ENCODE measurements around the gene PLEKHH3.
"Not testable (repeated sequence)": the region's sequence is repeated elsewhere in the genome, so short reads cannot be mapped to it uniquely, and the experiment has no call there.

Gene PLEKHH3

GRCh38 chr17:42669705-42669976 is 7.2 kb downstream of the PLEKHH3 start:
- Histone ChIP-seq H3K36me3 (ENCODE audit: insufficient read depth, low read length) (peaks cover 41% of the 10 kb centered on the region), H3K4me1 (ENCODE audit: insufficient read depth, low read length) (peaks cover 28% of the 10 kb centered on the region), H3K9me3 (ENCODE audit: insufficient read depth, low read depth, low read length) (no peaks in the 10 kb centered on the region), H3K27me3 (ENCODE audit: insufficient read depth, low read length) (peaks cover 37% of the 10 kb centered on the region), H3K27ac (ENCODE audit: low read depth, low read length) (no peak overlapping the region; the same call in 1 of the 2 replicates), H3K4me3 (ENCODE audit: low read length) (peak overlapping the region; percentile 38), H3K9ac (ENCODE audit: low read depth, low read length) (peak overlapping the region; percentile 30; the same call in 1 of the 2 replicates)
- 19% methylated on average over 12 of the region's 12 CpGs for WGBS

- Histone ChIP-seq H3K27me3 (ENCODE audit: insufficient read depth, low read length) (peaks cover 16% of the 10 kb centered on the region), H3K9me3 (ENCODE audit: insufficient read depth, low read depth, low read length) (no peaks in the 10 kb centered on the region), H3K27ac (ENCODE audit: low read depth, low read length) (no peak overlapping the region), H3K4me3 (ENCODE audit: low read length) (no peak overlapping the region), H3K36me3 (ENCODE audit: insufficient read depth, low read length) (peaks cover 49% of the 10 kb centered on the region), H3K9ac (ENCODE audit: low read depth, low read length) (no peak overlapping the region), H3K4me1 (ENCODE audit: insufficient read depth, low read length) (peaks cover 23% of the 10 kb centered on the region)
- 85% methylated on average over 6 of the region's 7 CpGs for WGBS
Measured at GRCh38 chr17:42667088-42667951, 9.5 kb downstream of the PLEKHH3 start.

- Histone ChIP-seq H3K4me1 (ENCODE audit: insufficient read depth, low read length) (peaks cover 16% of the 10 kb centered on the region), H3K36me3 (ENCODE audit: insufficient read depth, low read length) (peaks cover 58% of the 10 kb centered on the region)
- H3K4me3 ChIP-seq (ENCODE audit: low read length); H3K27ac ChIP-seq (ENCODE audit: low read depth, low read length); H3K9me3 ChIP-seq (ENCODE audit: insufficient read depth, low read depth, low read length); H3K27me3 ChIP-seq (ENCODE audit: insufficient read depth, low read length); H3K9ac ChIP-seq (ENCODE audit: low read depth, low read length): not testable (repeated sequence)
- 87% methylated on average over 9 of the region's 16 CpGs for WGBS
Measured at GRCh38 chr17:42666126-42666525, 10.7 kb downstream of the PLEKHH3 start.

GRCh38 chr17:42665581-42666001 is 11.2 kb downstream of the PLEKHH3 start:
- Histone ChIP-seq H3K4me3 (ENCODE audit: low read length) (no peak overlapping the region), H3K36me3 (ENCODE audit: insufficient read depth, low read length) (peaks cover 58% of the 10 kb centered on the region), H3K4me1 (ENCODE audit: insufficient read depth, low read length) (peaks cover 17% of the 10 kb centered on the region; the same call in 1 of the 2 replicates), H3K9ac (ENCODE audit: low read depth, low read length) (no peak overlapping the region), H3K9me3 (ENCODE audit: insufficient read depth, low read depth, low read length) (no peaks in the 10 kb centered on the region), H3K27me3 (ENCODE audit: insufficient read depth, low read length) (no peaks in the 10 kb centered on the region), H3K27ac (ENCODE audit: low read depth, low read length) (no peak overlapping the region)
- 89% methylated on average over 14 of the region's 14 CpGs for WGBS

- H3K27ac ChIP-seq (ENCODE audit: low read depth, low read length) = no peak overlapping the region
- peaks cover 29% of the 10 kb centered on the region for H3K36me3 ChIP-seq (ENCODE audit: insufficient read depth, low read length)
- WGBS = 79% methylated on average over 5 of the region's 7 CpGs
- no peak overlapping the region for H3K4me3 ChIP-seq (ENCODE audit: low read length)
- no peaks in the 10 kb centered on the region for H3K9me3 ChIP-seq (ENCODE audit: insufficient read depth, low read depth, low read length)
- no peak overlapping the region for H3K9ac ChIP-seq (ENCODE audit: low read depth, low read length)
- H3K4me1 ChIP-seq (ENCODE audit: insufficient read depth, low read length) = peaks cover 15% of the 10 kb centered on the region; the same call in 1 of the 2 replicates
- no peaks in the 10 kb centered on the region for H3K27me3 ChIP-seq (ENCODE audit: insufficient read depth, low read length)
Measured at GRCh38 chr17:42660692-42661345, 16.0 kb downstream of the PLEKHH3 start.

GRCh38 chr17:42659932-42660274 is 16.9 kb downstream of the PLEKHH3 start:
- Histone ChIP-seq H3K36me3 (ENCODE audit: insufficient read depth, low read length) (peaks cover 23% of the 10 kb centered on the region), H3K4me3 (ENCODE audit: low read length) (peak overlapping the region; percentile 76), H3K4me1 (ENCODE audit: insufficient read depth, low read length) (peaks cover 15% of the 10 kb centered on the region; the same call in 1 of the 2 replicates)
- H3K27me3 ChIP-seq (ENCODE audit: insufficient read depth, low read length); H3K9me3 ChIP-seq (ENCODE audit: insufficient read depth, low read depth, low read length); H3K27ac ChIP-seq (ENCODE audit: low read depth, low read length); H3K9ac ChIP-seq (ENCODE audit: low read depth, low read length): not testable (repeated sequence)
- 50% methylated on average over 1 of the region's 14 CpGs for WGBS

GRCh38 chr17:42659079-42659931 is 17.5 kb downstream of the PLEKHH3 start, which contains the start of gene TUBG2:
Gene TUBG2 (plus strand): TSS chr17:42659284. CDS start chr17:42659504, 220 bp downstream.
- no peak within 1 kb of the TSS; the same call in 1 of the 2 replicates for H3K27ac ChIP-seq (ENCODE audit: low read depth, low read length)

GRCh38 chr17:42657824-42658588 is 18.8 kb downstream of the PLEKHH3 start:
- Histone ChIP-seq H3K9ac (ENCODE audit: low read depth, low read length) (no peak overlapping the region), H3K36me3 (ENCODE audit: insufficient read depth, low read length) (peaks cover 17% of the 10 kb centered on the region), H3K9me3 (ENCODE audit: insufficient read depth, low read depth, low read length) (no peaks in the 10 kb centered on the region), H3K27ac (ENCODE audit: low read depth, low read length) (no peak overlapping the region), H3K4me3 (ENCODE audit: low read length) (no peak overlapping the region), H3K4me1 (ENCODE audit: insufficient read depth, low read length) (peaks cover 21% of the 10 kb centered on the region), H3K27me3 (ENCODE audit: insufficient read depth, low read length) (no peaks in the 10 kb centered on the region)
- WGBS = 94% methylated on average over 9 of the region's 9 CpGs

More at GRCh38 chr17:42659079-42659931, 17.5 kb downstream of the PLEKHH3 start, which contains the start of gene TUBG2:
- no peaks in the 10 kb centered on the region for H3K9me3 ChIP-seq (ENCODE audit: insufficient read depth, low read depth, low read length)
- H3K4me3 ChIP-seq (ENCODE audit: low read length) = peak within 1 kb of the TSS; percentile 76
- H3K36me3 ChIP-seq (ENCODE audit: insufficient read depth, low read length) = peaks cover 21% of the 10 kb centered on the region
- H3K27me3 ChIP-seq (ENCODE audit: insufficient read depth, low read length) = no peaks in the 10 kb centered on the region
- H3K9ac ChIP-seq (ENCODE audit: low read depth, low read length) = peak within 1 kb of the TSS; percentile 37
- under 1% methylated on average over 54 of the region's 59 CpGs for WGBS
- peaks cover 15% of the 10 kb centered on the region for H3K4me1 ChIP-seq (ENCODE audit: insufficient read depth, low read length)

- Histone ChIP-seq H3K36me3 (ENCODE audit: insufficient read depth, low read length) (no peaks in the 10 kb centered on the region), H3K4me3 (ENCODE audit: low read length) (no peak overlapping the region), H3K9ac (ENCODE audit: low read depth, low read length) (no peak overlapping the region), H3K4me1 (ENCODE audit: insufficient read depth, low read length) (peaks cover 14% of the 10 kb centered on the region), H3K9me3 (ENCODE audit: insufficient read depth, low read depth, low read length) (no peaks in the 10 kb centered on the region), H3K27ac (ENCODE audit: low read depth, low read length) (no peak overlapping the region), H3K27me3 (ENCODE audit: insufficient read depth, low read length) (no peaks in the 10 kb centered on the region)
- WGBS = 72% methylated on average over 2 of the region's 2 CpGs
Measured at GRCh38 chr17:42655528-42655927, 21.3 kb downstream of the PLEKHH3 start.
